GM23338 (cell line): ENCODE results near the gene GDPD5. TPM values are rescaled to one million over a fixed set of nuclear protein-coding genes. Genes with fewer than 3 reads are reported as not detected.

Source experiments
- ATAC-seq: fragments of 200-7000 bp; cut with Tn5 transposase; 3 replicates; pipeline ENCODE4 v1.9.1; 2020
- DNase-seq: peaks from one replicate; pipeline ENCODE4 v3.0.0-alpha.2; 2015; ENCODE audit warnings: low spot score
- H2AFZ ChIP-seq: fragments of 200-600 bp; sonication (generic); 2 replicates; pipeline ENCODE4 v1.8.0; 2016; ENCODE audit warnings: antibody characterized with exemption, mild to moderate bottlenecking, moderate library complexity
- H3F3A ChIP-seq: fragments of 200-600 bp; sonication (generic); replicated peaks from 2 replicates; pipeline ENCODE4 v1.8.0; 2017; ENCODE audit warnings: antibody characterized with exemption, mixed run types, low read depth
- H3K27ac ChIP-seq: fragments of 200-600 bp; sonication (generic); 2 replicates; pipeline ENCODE4 v1.6.1; 2016; ENCODE audit warnings: low read depth
- H3K27me3 ChIP-seq: fragments of 200-600 bp; sonication (generic); 2 replicates; pipeline ENCODE4 v1.8.0; 2016; ENCODE audit warnings: mild to moderate bottlenecking, mixed run types, moderate library complexity; ENCODE audit not compliant: insufficient read depth
- H3K36me3 ChIP-seq: fragments of 200-600 bp; sonication (generic); 2 replicates; pipeline ENCODE4 v1.8.0; 2016; ENCODE audit warnings: mild to moderate bottlenecking; ENCODE audit not compliant: insufficient read depth
- H3K4me1 ChIP-seq: fragments of 200-600 bp; sonication (generic); 2 replicates; pipeline ENCODE4 v1.8.0; 2016; ENCODE audit warnings: mild to moderate bottlenecking, moderate library complexity; ENCODE audit not compliant: insufficient read depth
- H3K4me2 ChIP-seq: fragments of 200-600 bp; sonication (generic); 2 replicates; pipeline ENCODE4 v1.7.1; 2017; ENCODE audit warnings: mixed run types
- H3K4me3 ChIP-seq: fragments of 200-600 bp; sonication (generic); 2 replicates; pipeline ENCODE4 v1.6.1; 2016; ENCODE audit warnings: mixed run types
- H3K79me2 ChIP-seq: fragments of 200-600 bp; sonication (generic); replicated peaks from 2 replicates; pipeline ENCODE4 v1.8.0; 2017; ENCODE audit warnings: mild to moderate bottlenecking; ENCODE audit not compliant: insufficient read depth
- H3K9me2 ChIP-seq: fragments of 200-600 bp; sonication (generic); 2 replicates; pipeline ENCODE4 v1.8.0; 2017; ENCODE audit not compliant: insufficient read depth
- H4K20me1 ChIP-seq: fragments of 200-600 bp; sonication (generic); replicated peaks from 2 replicates; pipeline ENCODE4 v1.8.0; 2017; ENCODE audit warnings: mild to moderate bottlenecking; ENCODE audit not compliant: insufficient read depth
- H3K27ac Mint-ChIP-seq: 2 replicates; pipeline ENCODE4 v1.8.0; 2020; ENCODE audit warnings: inconsistent platforms, mild to moderate bottlenecking, moderate library complexity, mixed read lengths
- H3K27me3 Mint-ChIP-seq: 3 replicates; pipeline ENCODE4 v1.8.0; 2022; ENCODE audit warnings: low read depth, mild to moderate bottlenecking, moderate library complexity, mixed read lengths, inconsistent platforms; ENCODE audit not compliant: insufficient read depth, poor library complexity
- H3K36me3 Mint-ChIP-seq: 3 replicates; pipeline ENCODE4 v1.8.0; 2021; ENCODE audit warnings: low read depth, mild to moderate bottlenecking, inconsistent platforms, moderate library complexity, mixed read lengths
- H3K4me1 Mint-ChIP-seq: 3 replicates; pipeline ENCODE4 v1.8.0; 2020; ENCODE audit warnings: mild to moderate bottlenecking, inconsistent platforms, mixed read lengths
- H3K4me3 Mint-ChIP-seq: 3 replicates; pipeline ENCODE4 v1.8.0; 2021; ENCODE audit warnings: moderate library complexity, mild to moderate bottlenecking, inconsistent platforms, mixed read lengths
- H3K9me3 Mint-ChIP-seq: 3 replicates; pipeline ENCODE4 v1.8.0; 2020; ENCODE audit warnings: moderate library complexity, mild to moderate bottlenecking, inconsistent platforms, mixed read lengths
- CTCF ChIP-seq, 2 experiments: fragments of 200-600 bp in 1 of 2; sonication (generic) in 1 of 2; conservative IDR thresholded peaks; 2 replicates each; pipeline versions ENCODE4 v1.5.1 to v1.6.1; 2016 to 2017; ENCODE audit warnings: antibody characterized with exemption in 2 of 2, low read depth in 2 of 2, mild to moderate bottlenecking in 2 of 2, moderate library complexity in 1 of 2
- JUNB ChIP-seq: IDR thresholded peaks from one replicate; pipeline ENCODE4 v1.6.1; 2016; ENCODE audit warnings: antibody characterized with exemption; ENCODE audit not compliant: unreplicated experiment
- NANOG ChIP-seq: IDR thresholded peaks from 2 replicates; pipeline ENCODE4 v1.6.1; 2016; ENCODE audit warnings: antibody characterized with exemption, borderline replicate concordance
- STAT1 ChIP-seq: IDR thresholded peaks from one replicate; pipeline ENCODE4 v1.6.1; 2016; ENCODE audit warnings: antibody characterized with exemption; ENCODE audit not compliant: unreplicated experiment
- ZNF114 ChIP-seq: fragments of 250-450 bp; sonication (Bioruptor Pico); IDR thresholded peaks from 2 replicates; pipeline ENCODE4 v1.5.0; 2020; ENCODE audit warnings: mild to moderate bottlenecking, moderate library complexity
- polyA plus RNA-seq: library from polyadenylated mRNA; unstranded; fragments of >200 nt; fragmentation: Nextera tagmentation; extraction: Ambion mirVana; gene quantifications from 2 replicates; pipeline ENCODE4 v1.2.1, GENCODE V29; 2016
- total RNA-seq: library from RNA; depleted of rRNA; stranded (reverse); fragments of >200 nt; shearing (Covaris generic); gene quantifications from 2 replicates; pipeline ENCODE4 v1.2.3, GENCODE V29; 2014
- TF ChIP-seq, protein P1 (sequence below): fragments of 250-450 bp; sonication (Bioruptor Pico); IDR thresholded peaks from 2 replicates; pipeline ENCODE4 v1.5.0; 2020; ENCODE audit warnings: mild to moderate bottlenecking, moderate library complexity

The GDPD5 gene
- total and polyA plus RNA-seq, 2 experiments from 2014 or later = 1.6 to 4.9 TPM

GRCh38 chr11:75463106-75463774, 62.5 kb downstream of the GDPD5 start:
- Histone ChIP-seq H3K4me1 (no peaks in the 10 kb centered on the region; the same call in 1 of the 2 replicates), H3K4me2 (no peak overlapping the region), H3K27ac (no peak overlapping the region), H3K36me3 (no peaks in the 10 kb centered on the region), H4K20me1 (no peaks in the 10 kb centered on the region), H3F3A (no peaks in the 10 kb centered on the region), H3K27me3 (no peaks in the 10 kb centered on the region), H2AFZ (no peak overlapping the region), H3K4me3 (no peak overlapping the region), H3K79me2 (no peaks in the 10 kb centered on the region), H3K9me2 (no peaks in the 10 kb centered on the region)
- DNase-seq (no peak), ATAC-seq (no peak)
- H3K4me1 Mint-ChIP-seq = peaks cover 43% of the 10 kb centered on the region
- H3K4me3 Mint-ChIP-seq = no peak overlapping the region; the same call in 2 of the 3 replicates
- H3K9me3 Mint-ChIP-seq = no peaks in the 10 kb centered on the region
- TF ChIP-seq JUNB = no peak
- no peak for TF ChIP-seq STAT1
- TF ChIP-seq, protein P1, sequence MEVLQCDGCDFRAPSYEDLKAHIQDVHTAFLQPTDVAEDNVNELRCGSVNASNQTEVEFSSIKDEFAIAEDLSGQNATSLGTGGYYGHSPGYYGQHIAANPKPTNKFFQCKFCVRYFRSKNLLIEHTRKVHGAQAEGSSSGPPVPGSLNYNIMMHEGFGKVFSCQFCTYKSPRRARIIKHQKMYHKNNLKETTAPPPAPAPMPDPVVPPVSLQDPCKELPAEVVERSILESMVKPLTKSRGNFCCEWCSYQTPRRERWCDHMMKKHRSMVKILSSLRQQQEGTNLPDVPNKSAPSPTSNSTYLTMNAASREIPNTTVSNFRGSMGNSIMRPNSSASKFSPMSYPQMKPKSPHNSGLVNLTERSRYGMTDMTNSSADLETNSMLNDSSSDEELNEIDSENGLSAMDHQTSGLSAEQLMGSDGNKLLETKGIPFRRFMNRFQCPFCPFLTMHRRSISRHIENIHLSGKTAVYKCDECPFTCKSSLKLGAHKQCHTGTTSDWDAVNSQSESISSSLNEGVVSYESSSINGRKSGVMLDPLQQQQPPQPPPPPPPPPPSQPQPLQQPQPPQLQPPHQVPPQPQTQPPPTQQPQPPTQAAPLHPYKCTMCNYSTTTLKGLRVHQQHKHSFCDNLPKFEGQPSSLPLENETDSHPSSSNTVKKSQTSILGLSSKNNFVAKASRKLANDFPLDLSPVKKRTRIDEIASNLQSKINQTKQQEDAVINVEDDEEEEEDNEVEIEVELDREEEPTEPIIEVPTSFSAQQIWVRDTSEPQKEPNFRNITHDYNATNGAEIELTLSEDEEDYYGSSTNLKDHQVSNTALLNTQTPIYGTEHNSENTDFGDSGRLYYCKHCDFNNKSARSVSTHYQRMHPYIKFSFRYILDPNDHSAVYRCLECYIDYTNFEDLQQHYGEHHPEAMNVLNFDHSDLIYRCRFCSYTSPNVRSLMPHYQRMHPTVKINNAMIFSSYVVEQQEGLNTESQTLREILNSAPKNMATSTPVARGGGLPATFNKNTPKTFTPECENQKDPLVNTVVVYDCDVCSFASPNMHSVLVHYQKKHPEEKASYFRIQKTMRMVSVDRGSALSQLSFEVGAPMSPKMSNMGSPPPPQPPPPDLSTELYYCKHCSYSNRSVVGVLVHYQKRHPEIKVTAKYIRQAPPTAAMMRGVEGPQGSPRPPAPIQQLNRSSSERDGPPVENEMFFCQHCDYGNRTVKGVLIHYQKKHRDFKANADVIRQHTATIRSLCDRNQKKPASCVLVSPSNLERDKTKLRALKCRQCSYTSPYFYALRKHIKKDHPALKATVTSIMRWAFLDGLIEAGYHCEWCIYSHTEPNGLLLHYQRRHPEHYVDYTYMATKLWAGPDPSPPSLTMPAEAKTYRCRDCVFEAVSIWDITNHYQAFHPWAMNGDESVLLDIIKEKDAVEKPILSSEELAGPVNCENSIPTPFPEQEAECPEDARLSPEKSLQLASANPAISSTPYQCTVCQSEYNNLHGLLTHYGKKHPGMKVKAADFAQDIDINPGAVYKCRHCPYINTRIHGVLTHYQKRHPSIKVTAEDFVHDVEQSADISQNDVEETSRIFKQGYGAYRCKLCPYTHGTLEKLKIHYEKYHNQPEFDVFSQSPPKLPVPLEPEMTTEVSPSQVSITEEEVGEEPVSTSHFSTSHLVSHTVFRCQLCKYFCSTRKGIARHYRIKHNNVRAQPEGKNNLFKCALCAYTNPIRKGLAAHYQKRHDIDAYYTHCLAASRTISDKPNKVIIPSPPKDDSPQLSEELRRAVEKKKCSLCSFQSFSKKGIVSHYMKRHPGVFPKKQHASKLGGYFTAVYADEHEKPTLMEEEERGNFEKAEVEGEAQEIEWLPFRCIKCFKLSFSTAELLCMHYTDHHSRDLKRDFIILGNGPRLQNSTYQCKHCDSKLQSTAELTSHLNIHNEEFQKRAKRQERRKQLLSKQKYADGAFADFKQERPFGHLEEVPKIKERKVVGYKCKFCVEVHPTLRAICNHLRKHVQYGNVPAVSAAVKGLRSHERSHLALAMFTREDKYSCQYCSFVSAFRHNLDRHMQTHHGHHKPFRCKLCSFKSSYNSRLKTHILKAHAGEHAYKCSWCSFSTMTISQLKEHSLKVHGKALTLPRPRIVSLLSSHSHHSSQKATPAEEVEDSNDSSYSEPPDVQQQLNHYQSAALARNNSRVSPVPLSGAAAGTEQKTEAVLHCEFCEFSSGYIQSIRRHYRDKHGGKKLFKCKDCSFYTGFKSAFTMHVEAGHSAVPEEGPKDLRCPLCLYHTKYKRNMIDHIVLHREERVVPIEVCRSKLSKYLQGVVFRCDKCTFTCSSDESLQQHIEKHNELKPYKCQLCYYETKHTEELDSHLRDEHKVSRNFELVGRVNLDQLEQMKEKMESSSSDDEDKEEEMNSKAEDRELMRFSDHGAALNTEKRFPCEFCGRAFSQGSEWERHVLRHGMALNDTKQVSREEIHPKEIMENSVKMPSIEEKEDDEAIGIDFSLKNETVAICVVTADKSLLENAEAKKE = no peak
- no peak for TF ChIP-seq ZNF114 (CRISPR knock-in tag)
- no peak overlapping the region for H3K27ac Mint-ChIP-seq
- H3K27me3 Mint-ChIP-seq = peaks cover 7% of the 10 kb centered on the region
- H3K36me3 Mint-ChIP-seq = no peaks in the 10 kb centered on the region

GRCh38 chr11:75462117-75462653, 63.6 kb downstream of the GDPD5 start:
- Histone ChIP-seq H3K79me2 (no peaks in the 10 kb centered on the region), H3K4me1 (no peaks in the 10 kb centered on the region; the same call in 1 of the 2 replicates), H2AFZ (peak overlapping the region; percentile 69; the same call in 1 of the 2 replicates), H3K27me3 (no peaks in the 10 kb centered on the region), H3K4me3 (no peak overlapping the region), H4K20me1 (no peaks in the 10 kb centered on the region), H3K4me2 (peak overlapping the region; percentile 48; the same call in 1 of the 2 replicates), H3K27ac (no peak overlapping the region), H3K9me2 (no peaks in the 10 kb centered on the region), H3F3A (no peaks in the 10 kb centered on the region), H3K36me3 (no peaks in the 10 kb centered on the region)
- peak; percentile 56 for DNase-seq
- peaks cover 7% of the 10 kb centered on the region for H3K27me3 Mint-ChIP-seq
- H3K4me1 Mint-ChIP-seq = peaks cover 41% of the 10 kb centered on the region
- peak; percentile 71 for ATAC-seq
- no peaks in the 10 kb centered on the region for H3K9me3 Mint-ChIP-seq
- H3K36me3 Mint-ChIP-seq = no peaks in the 10 kb centered on the region
- no peak overlapping the region; the same call in 2 of the 3 replicates for H3K4me3 Mint-ChIP-seq
- H3K27ac Mint-ChIP-seq = peak overlapping the region; percentile 30; the same call in 1 of the 2 replicates
- TF ChIP-seq CTCF (conservative IDR thresholded peaks at IDR 0.05; ENCODE audit: low read depth in 2 of 2) (no peak), NANOG (no peak)
